Measurements from ENCODE around the gene NTRK3. TPM values are rescaled to one million over a fixed set of nuclear protein-coding genes. Genes with fewer than 3 reads are reported as not detected.

Gene NTRK3
- total RNA-seq, 1 experiment from 2014 or later = not detected

DNA sequence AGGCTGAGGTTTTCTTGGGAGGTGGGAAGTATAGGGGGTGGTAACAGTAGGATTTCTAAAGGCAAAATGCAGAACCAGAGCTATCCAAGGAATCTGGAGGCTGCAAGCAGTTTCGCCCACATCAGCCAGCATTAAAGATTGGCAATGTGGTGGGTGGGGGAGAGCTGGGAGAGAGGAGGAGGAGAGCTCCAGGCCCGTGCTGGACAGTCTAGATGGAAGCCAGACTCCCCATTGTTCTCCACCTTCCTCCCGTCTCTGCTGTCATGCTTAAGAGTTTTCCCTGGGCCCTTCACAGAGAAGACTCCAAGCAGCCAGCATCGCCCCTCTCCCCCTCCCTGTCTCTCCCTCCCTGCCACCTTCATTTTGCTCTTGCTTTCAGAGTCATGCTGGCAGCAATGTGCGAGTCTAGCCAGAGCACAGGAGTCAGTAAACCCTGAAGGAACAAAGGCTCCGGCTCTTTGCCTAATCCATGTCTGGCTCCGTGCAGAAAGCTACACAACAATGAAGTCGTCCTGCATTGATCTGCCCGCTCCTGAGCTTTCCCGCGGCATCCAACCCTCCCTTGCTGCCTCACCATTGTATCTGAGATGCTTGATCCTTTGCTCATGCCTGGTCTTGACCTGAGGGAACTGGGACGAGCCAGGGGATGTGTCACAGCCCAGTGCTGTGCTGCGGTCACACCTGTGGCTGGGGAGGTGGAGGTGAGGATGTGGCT, 282.9 kb downstream of the NTRK3 start:
- ChIA-PET CTCF (no interaction called here), POLR2A (ENCODE audit: unreplicated experiment) (no interaction called here)
- no peak for DNase-seq

DNA sequence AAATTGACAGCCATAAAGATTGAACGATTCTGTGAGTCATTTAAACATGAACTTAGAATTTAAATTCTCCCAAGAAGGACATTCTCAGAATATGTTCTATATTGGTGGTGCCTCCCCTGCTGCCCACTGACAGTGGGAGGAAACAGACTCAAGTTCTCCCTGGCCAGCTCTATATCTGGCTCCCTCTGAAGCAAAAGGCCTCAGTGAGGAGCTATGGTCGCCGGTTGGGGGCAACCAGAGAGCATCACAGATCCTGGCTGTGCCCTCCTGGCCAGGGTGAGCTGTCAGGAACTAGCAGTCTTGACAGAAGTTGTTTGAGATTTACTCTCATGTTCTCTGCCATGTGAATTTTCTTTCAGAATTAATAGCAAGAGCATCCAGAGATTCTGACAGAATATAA, 285.5 kb downstream of the NTRK3 start:
- no peak overlapping the region for H3K27ac ChIP-seq
- H3K36me3 ChIP-seq (ENCODE audit: low read depth) = no peaks in the 10 kb centered on the region
- no TSS peak for BruUV-seq (replicated peaks)
- TF ChIP-seq EZH2 (IDR thresholded peaks at IDR 0.05; ENCODE audit: low read depth) = no peak
- TF ChIP-seq CTCF (conservative IDR thresholded peaks at IDR 0.05) = no peak
- CTCF ChIA-PET = no interaction called here
- H3K27me3 ChIP-seq (ENCODE audit: insufficient read depth, low read depth) = no peaks in the 10 kb centered on the region
- no peak overlapping the region for H3K4me2 ChIP-seq
- H3K9me2 ChIP-seq (ENCODE audit: insufficient read depth) = no peaks in the 10 kb centered on the region
- DNase-seq = no peak
- H3K79me2 ChIP-seq (ENCODE audit: low read depth) = no peaks in the 10 kb centered on the region
- intact Hi-C loops (cut with micrococcal nuclease; ENCODE audit: unreplicated experiment) = no loop called here
- no peaks in the 10 kb centered on the region for H3K4me1 ChIP-seq (replicated peaks; ENCODE audit: insufficient read depth)
- H3F3A ChIP-seq (ENCODE audit: insufficient read depth, low read depth) = no peaks in the 10 kb centered on the region
- POLR2A ChIA-PET (ENCODE audit: unreplicated experiment) = no interaction called here
- H3K4me3 ChIP-seq = no peak overlapping the region
- H4K20me1 ChIP-seq (ENCODE audit: insufficient read depth) = no peaks in the 10 kb centered on the region
- no peak overlapping the region for H2AFZ ChIP-seq
- no peaks in the 10 kb centered on the region for H3K9me3 ChIP-seq (ENCODE audit: insufficient read depth, low read depth)

More for the DNA sequence above, 282.9 kb downstream of the NTRK3 start:
- no peaks in the 10 kb centered on the region for H3K4me1 ChIP-seq (replicated peaks; ENCODE audit: insufficient read depth)
- H3K4me2 ChIP-seq = no peak overlapping the region
- H3K27ac ChIP-seq = no peak overlapping the region
- no peaks in the 10 kb centered on the region for H3K36me3 ChIP-seq (ENCODE audit: low read depth)
- TF ChIP-seq EZH2 (IDR thresholded peaks at IDR 0.05; ENCODE audit: low read depth) (no peak), CTCF (conservative IDR thresholded peaks at IDR 0.05) (no peak)
- no peak overlapping the region for H3K4me3 ChIP-seq
- no peaks in the 10 kb centered on the region for H3K9me2 ChIP-seq (ENCODE audit: insufficient read depth)
- intact Hi-C loops (cut with micrococcal nuclease; ENCODE audit: unreplicated experiment) = no loop called here
- no TSS peak for BruUV-seq (replicated peaks)
- no peaks in the 10 kb centered on the region for H3F3A ChIP-seq (ENCODE audit: insufficient read depth, low read depth)
- H2AFZ ChIP-seq = no peak overlapping the region
- no peaks in the 10 kb centered on the region for H3K9me3 ChIP-seq (ENCODE audit: insufficient read depth, low read depth)
- no peaks in the 10 kb centered on the region for H4K20me1 ChIP-seq (ENCODE audit: insufficient read depth)
- no peaks in the 10 kb centered on the region for H3K27me3 ChIP-seq (ENCODE audit: insufficient read depth, low read depth)
- no peaks in the 10 kb centered on the region for H3K79me2 ChIP-seq (ENCODE audit: low read depth)

DNA sequence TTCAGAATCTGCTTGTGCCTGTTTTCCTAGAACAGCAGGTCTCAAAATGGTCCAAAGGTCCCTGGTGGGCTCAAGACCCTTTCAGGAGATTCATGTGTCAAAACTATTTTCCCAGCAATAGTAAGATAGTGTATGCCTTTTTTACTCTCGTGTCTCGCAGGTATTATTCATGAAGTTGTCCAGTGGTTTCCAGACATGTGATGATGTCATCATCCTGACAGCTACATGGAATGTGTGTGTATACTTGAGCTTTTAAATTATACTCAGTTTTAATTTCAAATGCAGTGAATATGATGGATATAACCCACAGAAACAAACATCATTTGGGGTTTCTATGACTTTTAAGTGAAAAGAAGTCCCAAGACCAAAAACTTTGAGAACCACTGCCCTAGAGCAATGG, 288.6 kb downstream of the NTRK3 start:
- Histone ChIP-seq H3K4me1 (replicated peaks; ENCODE audit: insufficient read depth) (no peaks in the 10 kb centered on the region), H3K79me2 (ENCODE audit: low read depth) (no peaks in the 10 kb centered on the region), H3F3A (ENCODE audit: insufficient read depth, low read depth) (no peaks in the 10 kb centered on the region), H3K27ac (no peak overlapping the region), H3K4me2 (no peak overlapping the region), H3K9me3 (ENCODE audit: insufficient read depth, low read depth) (no peaks in the 10 kb centered on the region), H3K4me3 (no peak overlapping the region), H3K9me2 (ENCODE audit: insufficient read depth) (no peaks in the 10 kb centered on the region), H4K20me1 (ENCODE audit: insufficient read depth) (no peaks in the 10 kb centered on the region), H2AFZ (no peak overlapping the region), H3K36me3 (ENCODE audit: low read depth) (no peaks in the 10 kb centered on the region), H3K27me3 (ENCODE audit: insufficient read depth, low read depth) (no peaks in the 10 kb centered on the region)
- intact Hi-C loops (cut with micrococcal nuclease; ENCODE audit: unreplicated experiment) = no loop called here
- ChIA-PET CTCF (no interaction called here), POLR2A (ENCODE audit: unreplicated experiment) (no interaction called here)
- TF ChIP-seq CTCF (conservative IDR thresholded peaks at IDR 0.05) (no peak), EZH2 (IDR thresholded peaks at IDR 0.05; ENCODE audit: low read depth) (no peak)
- DNase-seq = no peak
- BruUV-seq (replicated peaks) = no TSS peak

Measured in PC-9 (cell line).